Immature natural killer cell (primary cell): ENCODE measurements around the gene AVEN. TPM values are rescaled to one million over a fixed set of nuclear protein-coding genes. Genes with fewer than 3 reads are reported as not detected.

ENCODE experiments used
- DNase-seq, 3 donors: peaks; one replicate each; pipeline ENCODE4 v3.0.0; 2022; ENCODE audit warnings: mixed read lengths in 1 of 3
- H3K27ac Mint-ChIP-seq, 6 donors: one replicate each; pipeline ENCODE4 v1.8.0; 2020; ENCODE audit warnings: mixed read lengths in 6 of 6, mild to moderate bottlenecking in 5 of 6, inconsistent platforms in 4 of 6, moderate library complexity in 3 of 6
- H3K27me3 Mint-ChIP-seq, 3 donors: one replicate each; pipeline ENCODE4 v1.8.0; 2020 to 2021; ENCODE audit warnings: low read depth in 3 of 3, mild to moderate bottlenecking in 3 of 3, mixed read lengths in 3 of 3, moderate library complexity in 3 of 3, inconsistent platforms in 1 of 3
- H3K36me3 Mint-ChIP-seq, 3 donors: one replicate each; pipeline ENCODE4 v1.8.0; 2020; ENCODE audit warnings: mixed read lengths in 3 of 3, inconsistent platforms in 2 of 3, mild to moderate bottlenecking in 2 of 3
- H3K4me1 Mint-ChIP-seq, 2 donors: one replicate each; pipeline ENCODE4 v1.8.0; 2020; ENCODE audit warnings: inconsistent platforms in 2 of 2, mild to moderate bottlenecking in 2 of 2, mixed read lengths in 2 of 2, moderate library complexity in 1 of 2
- H3K4me3 Mint-ChIP-seq, 5 donors: one replicate each; pipeline ENCODE4 v1.8.0; 2020; ENCODE audit warnings: mild to moderate bottlenecking in 5 of 5, mixed read lengths in 5 of 5, inconsistent platforms in 3 of 5, moderate library complexity in 3 of 5
- H3K9me3 Mint-ChIP-seq, 6 donors: one replicate each; pipeline ENCODE4 v1.8.0; 2020; ENCODE audit warnings: mild to moderate bottlenecking in 6 of 6, mixed read lengths in 6 of 6, inconsistent platforms in 4 of 6, moderate library complexity in 3 of 6
- polyA plus RNA-seq, 3 donors: library from polyadenylated mRNA; unstranded; fragments of 300-500 nt; fragmentation: Illumina TruSeq; gene quantifications; one replicate each; pipeline ENCODE4 v1.2.3, GENCODE V29; 2021

The AVEN gene
- polyA plus RNA-seq, result 10 to 100 TPM in 2 of 3 donors, 1 to 10 TPM in 1; 7.6 to 17.3 (median 14.1) TPM

- Mint-ChIP-seq H3K27ac (peak within 1 kb of the TSS; percentile 90 to 98 (median 96)), H3K9me3 (no peaks in the 10 kb centered on the region), H3K36me3 (no peaks in the 10 kb centered on the region), H3K4me3 (peak within 1 kb of the TSS; percentile 91 to 97 (median 97)), H3K4me1 (peaks cover 19 to 21% of the 10 kb centered on the region in 2 donors), H3K27me3 (peaks cover 0 to 11% (median 2%) of the 10 kb centered on the region in 3 donors)
- peak; percentile 63 to 69 (median 67) for DNase-seq
Observed at GRCh38 chr15:34038871-34039789, at the start of gene AVEN. Gene AVEN (minus strand): TSS chr15:34039204. CDS start chr15:34039046, 158 bp downstream.

DNA sequence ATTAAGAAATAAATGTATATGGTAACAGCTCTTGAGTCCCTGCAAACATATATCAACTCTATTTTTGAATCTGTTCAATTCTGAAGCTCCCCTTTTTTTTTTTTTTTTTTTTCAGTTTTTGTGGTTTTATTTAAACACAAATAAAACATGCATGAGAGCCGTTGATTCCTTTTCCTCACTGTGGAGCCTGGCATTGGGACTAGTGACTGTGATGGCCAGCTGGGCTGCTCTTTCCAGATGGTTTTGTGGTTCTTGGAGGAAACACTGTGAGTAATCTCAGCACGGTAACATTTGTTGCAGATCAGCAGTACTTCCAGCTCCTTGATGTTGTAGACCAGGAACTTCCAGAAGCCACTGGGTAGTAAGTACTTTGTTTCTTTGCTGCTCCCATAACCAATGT, 46.7 kb upstream of the AVEN start:
- no peaks in the 10 kb centered on the region for H3K9me3 Mint-ChIP-seq
- H3K4me1 Mint-ChIP-seq, result peaks cover 3 to 7% of the 10 kb centered on the region in 2 donors
- no peak overlapping the region for H3K4me3 Mint-ChIP-seq
- peaks cover 17 to 30% (median 29%) of the 10 kb centered on the region in 3 donors for H3K36me3 Mint-ChIP-seq
- no peak for DNase-seq
- H3K27ac Mint-ChIP-seq, result no peak overlapping the region
- no peaks in the 10 kb centered on the region for H3K27me3 Mint-ChIP-seq

GRCh38 chr15:34084086-34084485, 45.1 kb upstream of the AVEN start:
- Mint-ChIP-seq H3K4me3 (no peak overlapping the region), H3K27ac (no peak overlapping the region), H3K27me3 (no peaks in the 10 kb centered on the region), H3K9me3 (no peaks in the 10 kb centered on the region), H3K36me3 (peaks cover 17 to 27% (median 26%) of the 10 kb centered on the region in 3 donors), H3K4me1 (peaks cover 0 to 2% of the 10 kb centered on the region in 2 donors)
- DNase-seq, result no peak

DNA sequence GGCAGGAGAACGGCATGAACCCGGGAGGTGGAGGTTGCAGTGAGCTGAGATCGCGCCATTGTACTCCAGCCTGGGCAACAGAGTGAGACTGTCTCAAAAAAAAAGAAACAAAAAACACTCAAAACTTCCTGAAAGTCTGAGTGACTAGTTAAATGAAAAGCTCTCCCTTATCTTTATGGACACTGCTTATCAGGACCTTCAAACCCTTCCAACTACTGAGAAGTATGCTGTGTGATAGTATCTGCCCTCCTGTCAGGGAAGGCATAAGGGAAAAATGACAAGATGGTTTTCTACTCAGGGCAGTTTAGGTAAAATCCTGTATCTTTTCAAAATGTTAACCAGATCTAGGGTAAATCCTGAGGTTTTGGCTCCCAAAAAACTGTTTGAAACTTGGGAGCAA, 40.9 kb upstream of the AVEN start:
- DNase-seq, result no peak
- no peak overlapping the region for H3K27ac Mint-ChIP-seq

DNA sequence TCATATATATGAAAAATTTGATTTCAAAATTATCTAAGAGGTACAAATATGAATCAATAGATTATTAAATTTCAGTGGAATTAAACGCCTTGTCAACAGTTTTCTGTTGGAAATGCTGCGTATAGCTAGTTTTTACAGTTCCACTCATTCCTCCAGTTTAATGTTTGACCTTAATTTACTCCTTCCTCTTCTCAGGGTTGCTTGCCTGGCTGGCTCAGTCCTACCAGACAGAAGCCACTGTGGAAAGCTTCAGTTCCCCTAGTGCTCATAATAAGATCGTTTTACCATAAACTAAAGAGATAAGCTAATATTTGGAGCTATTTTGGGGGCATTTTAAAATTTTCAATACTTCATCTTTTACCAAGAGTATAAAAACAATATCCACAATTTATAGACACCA, 39.9 kb upstream of the AVEN start:
- Mint-ChIP-seq H3K9me3 (peaks cover 0 to 2% (median 0%) of the 10 kb centered on the region in 6 donors), H3K27me3 (peaks cover 0 to 2% (median 0%) of the 10 kb centered on the region in 3 donors), H3K27ac (no peak overlapping the region), H3K4me3 (no peak overlapping the region), H3K36me3 (peaks cover 9 to 15% (median 10%) of the 10 kb centered on the region in 3 donors), H3K4me1 (no peaks in the 10 kb centered on the region)
- no peak for DNase-seq

More for the DNA sequence above, 40.9 kb upstream of the AVEN start:
- Mint-ChIP-seq H3K4me3 (no peak overlapping the region), H3K9me3 (peaks cover 0 to 2% (median 0%) of the 10 kb centered on the region in 6 donors), H3K4me1 (no peaks in the 10 kb centered on the region), H3K36me3 (peaks cover 12 to 16% (median 14%) of the 10 kb centered on the region in 3 donors), H3K27me3 (peaks cover 0 to 2% (median 0%) of the 10 kb centered on the region in 3 donors)

- Mint-ChIP-seq H3K9me3 (peaks cover 0 to 2% (median 0%) of the 10 kb centered on the region in 6 donors), H3K4me3 (no peak overlapping the region), H3K36me3 (peaks cover 4 to 10% (median 5%) of the 10 kb centered on the region in 3 donors), H3K27me3 (peaks cover 0 to 2% (median 0%) of the 10 kb centered on the region in 3 donors), H3K27ac (no peak overlapping the region), H3K4me1 (no peaks in the 10 kb centered on the region)
- DNase-seq, result no peak
Observed at GRCh38 chr15:34076785-34077184, 37.8 kb upstream of the AVEN start.

GRCh38 chr15:34070003-34070402, 31.0 kb upstream of the AVEN start:
- Mint-ChIP-seq H3K9me3 (no peaks in the 10 kb centered on the region), H3K27me3 (no peaks in the 10 kb centered on the region), H3K4me3 (no peak overlapping the region), H3K27ac (no peak overlapping the region), H3K36me3 (peaks cover 0 to 8% (median 2%) of the 10 kb centered on the region in 3 donors), H3K4me1 (no peaks in the 10 kb centered on the region)
- no peak for DNase-seq

- H3K4me3 Mint-ChIP-seq, result no peak overlapping the region
- H3K9me3 Mint-ChIP-seq, result no peaks in the 10 kb centered on the region
- H3K27ac Mint-ChIP-seq, result no peak overlapping the region
- peaks cover 0 to 5% (median 2%) of the 10 kb centered on the region in 3 donors for H3K36me3 Mint-ChIP-seq
- peaks cover 0 to 2% of the 10 kb centered on the region in 2 donors for H3K4me1 Mint-ChIP-seq
- DNase-seq, result no peak
- peaks cover 0 to 2% (median 1%) of the 10 kb centered on the region in 3 donors for H3K27me3 Mint-ChIP-seq
Observed at GRCh38 chr15:34065941-34066340, 26.9 kb upstream of the AVEN start.

GRCh38 chr15:34065261-34065660, 26.3 kb upstream of the AVEN start:
- Mint-ChIP-seq H3K27ac (no peak overlapping the region), H3K36me3 (peaks cover 0 to 5% (median 2%) of the 10 kb centered on the region in 3 donors), H3K4me1 (peaks cover 0 to 2% of the 10 kb centered on the region in 2 donors), H3K27me3 (peaks cover 0 to 2% (median 1%) of the 10 kb centered on the region in 3 donors), H3K4me3 (no peak overlapping the region), H3K9me3 (no peaks in the 10 kb centered on the region)
- DNase-seq, result no peak

DNA sequence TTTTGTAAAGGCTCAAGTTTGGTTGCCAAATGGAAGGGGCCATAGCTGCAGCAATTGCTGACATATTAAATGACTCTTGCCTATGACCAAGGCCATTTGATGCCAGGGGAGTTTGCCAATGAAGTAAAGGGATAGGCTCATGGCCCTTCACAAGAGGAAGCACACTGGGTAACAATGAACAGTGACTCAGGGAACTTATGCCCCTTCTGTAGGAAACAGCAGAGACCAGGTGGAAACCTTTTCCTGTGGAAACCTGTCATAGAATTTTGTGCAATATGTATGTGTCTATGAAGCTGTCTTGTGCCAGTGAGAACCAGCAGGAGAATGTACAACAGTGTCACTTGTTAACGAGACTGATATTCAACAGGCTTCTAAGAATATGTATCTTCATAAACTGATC, 25.4 kb upstream of the AVEN start:
- Mint-ChIP-seq H3K4me3 (no peak overlapping the region), H3K27ac (no peak overlapping the region)

DNA sequence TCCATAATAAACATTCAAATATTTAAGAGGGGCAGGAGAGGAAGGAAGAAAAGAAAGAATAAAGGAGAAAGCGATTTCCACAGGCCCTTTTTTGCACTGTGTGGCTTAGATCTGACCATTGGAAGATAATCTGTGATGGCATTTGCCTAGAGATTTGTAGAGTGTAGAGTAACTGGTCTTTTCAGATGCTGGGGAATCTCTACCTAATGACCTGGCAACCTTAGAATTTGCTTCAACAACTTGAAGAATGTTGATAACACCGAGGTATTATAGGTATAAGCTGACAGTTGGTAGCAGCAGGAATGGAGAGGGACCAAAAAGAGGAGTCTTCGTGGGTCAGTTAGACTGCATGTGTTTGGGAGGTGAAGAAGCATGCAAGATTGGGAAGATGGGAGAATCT, 20.9 kb upstream of the AVEN start:
- no peak overlapping the region for H3K27ac Mint-ChIP-seq
- H3K4me1 Mint-ChIP-seq, result peaks cover 0 to 2% of the 10 kb centered on the region in 2 donors
- no peak overlapping the region for H3K4me3 Mint-ChIP-seq
- no peak for DNase-seq
- H3K27me3 Mint-ChIP-seq, result peaks cover 0 to 2% (median 1%) of the 10 kb centered on the region in 3 donors
- no peaks in the 10 kb centered on the region for H3K36me3 Mint-ChIP-seq
- H3K9me3 Mint-ChIP-seq, result no peaks in the 10 kb centered on the region

More for the DNA sequence above, 25.4 kb upstream of the AVEN start:
- Mint-ChIP-seq H3K4me1 (peaks cover 0 to 2% of the 10 kb centered on the region in 2 donors), H3K27me3 (peaks cover 0 to 2% (median 1%) of the 10 kb centered on the region in 3 donors), H3K9me3 (no peaks in the 10 kb centered on the region), H3K36me3 (peaks cover 0 to 5% (median 2%) of the 10 kb centered on the region in 3 donors)
- no peak for DNase-seq

GRCh38 chr15:34059476-34059875, 20.5 kb upstream of the AVEN start:
- no peaks in the 10 kb centered on the region for H3K9me3 Mint-ChIP-seq
- peaks cover 0 to 2% of the 10 kb centered on the region in 2 donors for H3K4me1 Mint-ChIP-seq
- peaks cover 0 to 2% (median 1%) of the 10 kb centered on the region in 3 donors for H3K27me3 Mint-ChIP-seq
- H3K4me3 Mint-ChIP-seq, result no peak overlapping the region
- H3K27ac Mint-ChIP-seq, result no peak overlapping the region
- no peaks in the 10 kb centered on the region for H3K36me3 Mint-ChIP-seq
- no peak for DNase-seq

GRCh38 chr15:34056911-34057310, 17.9 kb upstream of the AVEN start:
- no peak overlapping the region for H3K4me3 Mint-ChIP-seq
- DNase-seq, result no peak
- H3K27me3 Mint-ChIP-seq, result peaks cover 0 to 5% (median 1%) of the 10 kb centered on the region in 3 donors
- H3K27ac Mint-ChIP-seq, result no peak overlapping the region
- H3K36me3 Mint-ChIP-seq, result no peaks in the 10 kb centered on the region
- H3K4me1 Mint-ChIP-seq, result peaks cover 0 to 2% of the 10 kb centered on the region in 2 donors
- peaks cover 0 to 5% (median 2%) of the 10 kb centered on the region in 6 donors for H3K9me3 Mint-ChIP-seq
